Activated CD4-positive, alpha-beta T cell treated with anti-CD3 and anti-CD28 coated beads for 24 hours (primary cell): ENCODE results near the gene SPCS3.
"Not testable (repeated sequence)": the region's sequence is repeated elsewhere in the genome, so short reads cannot be mapped to it uniquely, and the experiment has no call there.

Experiments
- DNase-seq, 2 donors: peaks; one replicate each; pipeline ENCODE4 v3.0.0-alpha.2; 2020; ENCODE audit warnings: low read depth in 2 of 2

Gene SPCS3

GRCh38 chr4:176346836-176347235 is 27.1 kb downstream of the SPCS3 start:
- DNase-seq: not testable (repeated sequence)

GRCh38 chr4:176350671-176351070 is 30.9 kb downstream of the SPCS3 start:
- no peak for DNase-seq

- DNase-seq: no peak
These were observed 35.1 kb downstream of the SPCS3 start for GRCh38 chr4:176354884-176355283.

GRCh38 chr4:176357359-176358082 is 37.8 kb downstream of the SPCS3 start:
- no peak for DNase-seq

- DNase-seq: no peak
These were observed 38.3 kb downstream of the SPCS3 start for GRCh38 chr4:176358083-176358469.

- no peak for DNase-seq
These were observed 39.8 kb downstream of the SPCS3 start for GRCh38 chr4:176359590-176359989.

GRCh38 chr4:176360446-176360845 is 40.7 kb downstream of the SPCS3 start:
- DNase-seq: no peak

GRCh38 chr4:176363072-176363471 is 43.3 kb downstream of the SPCS3 start:
- no peak for DNase-seq

- DNase-seq: no peak
These were observed 48.2 kb downstream of the SPCS3 start for GRCh38 chr4:176367771-176368465.

GRCh38 chr4:176376032-176376614 is 56.4 kb downstream of the SPCS3 start:
- no peak for DNase-seq

GRCh38 chr4:176377780-176378179 is 58.0 kb downstream of the SPCS3 start:
- DNase-seq: no peak

GRCh38 chr4:176380352-176381157 is 60.8 kb downstream of the SPCS3 start:
- no peak for DNase-seq
